Fibroblast of lung (primary cell): ENCODE results near the gene ZNF681. TPM values are rescaled to one million over a fixed set of nuclear protein-coding genes. Genes with fewer than 3 reads are reported as not detected.
"Not testable (repeated sequence)": the region's sequence is repeated elsewhere in the genome, so short reads cannot be mapped to it uniquely, and the experiment has no call there.

Source experiments
- DNase-seq, 2 donors: peaks; one replicate each; pipeline versions ENCODE4 v3.0.0 to v3.0.0-alpha.2; 2010; ENCODE audit warnings: low read depth in 2 of 2
- H2AFZ ChIP-seq: 2 replicates; pipeline ENCODE4 v1.5.1; 2012; ENCODE audit warnings: low read length, control low read depth, inconsistent platforms
- H3K27ac ChIP-seq: 2 replicates; pipeline ENCODE4 v1.5.1; 2011; ENCODE audit warnings: low read length, control low read depth; ENCODE audit not compliant: insufficient read depth
- H3K27me3 ChIP-seq: 2 replicates; pipeline ENCODE4 v1.5.1; 2011; ENCODE audit warnings: mild to moderate bottlenecking, low read length; ENCODE audit not compliant: control insufficient read depth, insufficient read depth
- H3K36me3 ChIP-seq: 2 replicates; pipeline ENCODE4 v1.5.1; 2011; ENCODE audit warnings: low read length; ENCODE audit not compliant: control insufficient read depth, insufficient read depth
- H3K4me1 ChIP-seq: 2 replicates; pipeline ENCODE4 v1.5.1; 2011; ENCODE audit warnings: low read length; ENCODE audit not compliant: control insufficient read depth, insufficient read depth; ENCODE audit errors: extremely low read depth
- H3K4me2 ChIP-seq: 2 replicates; pipeline ENCODE4 v1.5.1; 2011; ENCODE audit warnings: low read length, control low read depth; ENCODE audit not compliant: insufficient read depth; ENCODE audit errors: extremely low read depth
- H3K4me3 ChIP-seq, 4 experiments: fragments of 200-600 bp in 1 of 4; sonication (generic) in 1 of 4; replicated peaks in 1 of 4; 2 replicates each; pipeline ENCODE4 v1.5.1; 2011 to 2016; ENCODE audit warnings: low read length in 4 of 4, low read depth in 3 of 4, mild to moderate bottlenecking in 3 of 4, control low read depth in 2 of 4, inconsistent platforms in 1 of 4, mixed read lengths in 1 of 4; ENCODE audit not compliant: insufficient read depth in 1 of 4; ENCODE audit errors: control extremely low read depth in 1 of 4
- H3K79me2 ChIP-seq: 2 replicates; pipeline ENCODE4 v1.5.1; 2012; ENCODE audit warnings: mild to moderate bottlenecking, low read length, inconsistent platforms; ENCODE audit not compliant: control insufficient read depth, insufficient read depth
- H3K9ac ChIP-seq: 2 replicates; pipeline ENCODE4 v1.5.1; 2011; ENCODE audit warnings: mild to moderate bottlenecking, low read length, control low read depth; ENCODE audit not compliant: insufficient read depth
- H3K9me3 ChIP-seq: 2 replicates; pipeline ENCODE4 v1.5.1; 2012; ENCODE audit warnings: low read depth, low read length; ENCODE audit not compliant: control insufficient read depth, insufficient read depth
- H4K20me1 ChIP-seq: 2 replicates; pipeline ENCODE4 v1.5.1; 2011; ENCODE audit warnings: low read length; ENCODE audit not compliant: control insufficient read depth, insufficient read depth; ENCODE audit errors: extremely low read depth
- EZH2 ChIP-seq: IDR thresholded peaks from 2 replicates; pipeline ENCODE4 v1.5.1; 2012; ENCODE audit warnings: low read length, control low read depth, mild to moderate bottlenecking; ENCODE audit errors: missing control alignments
- polyA plus RNA-seq, 2 donors: library from polyadenylated mRNA; depleted of rRNA in 1 of 2; stranded (reverse) in 1 of 2; unstranded in 1 of 2; fragments of >200 nt; gene quantifications; 2 replicates each; pipeline ENCODE4 v1.2.1, GENCODE V29; 2011 to 2012; ENCODE audit warnings: missing spikeins in 1 of 2
- total RNA-seq: library from RNA; depleted of rRNA; stranded (reverse); fragments of >200 nt; gene quantifications from 2 replicates; pipeline ENCODE4 v1.2.1, GENCODE V29; 2014
- TF ChIP-seq, protein P1 (sequence below), 2 donors: IDR thresholded peaks in 1 of 2; conservative IDR thresholded peaks in 1 of 2; 1 replicate in 1 of 2; 2 replicates in 1 of 2; pipeline ENCODE4 v1.5.1; 2011 to 2012; ENCODE audit warnings: low read length in 2 of 2, control low read depth in 1 of 2, inconsistent platforms in 1 of 2, low read depth in 1 of 2, mild to moderate bottlenecking in 1 of 2

Gene ZNF681
- total and polyA plus RNA-seq, 2 donors (not counting 1 experiment from before 2014, with no cell fraction given) = 0.43 to 0.66 TPM

DNA sequence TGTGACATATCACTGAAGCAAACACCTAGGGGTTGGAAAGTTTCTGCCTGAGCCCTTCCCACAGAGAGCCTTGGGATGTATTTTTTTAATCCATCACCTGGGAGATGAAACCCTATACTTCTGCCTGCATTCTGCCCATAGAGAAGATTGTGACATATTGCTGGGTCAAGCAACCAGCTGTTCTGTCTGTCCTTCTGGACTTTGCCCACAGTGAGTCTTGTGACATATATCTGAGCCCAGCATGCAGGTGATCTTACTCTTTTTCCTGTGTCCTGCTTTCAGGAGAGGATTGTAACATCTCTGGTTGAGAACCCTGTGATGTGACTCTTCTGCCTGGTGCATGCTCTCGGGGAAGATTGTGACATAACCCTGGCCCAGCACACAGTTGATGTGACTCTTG lies 24.9 kb upstream of the ZNF681 start:
- Histone ChIP-seq H3K4me1 (no peaks in the 10 kb centered on the region), H3K4me2 (no peak overlapping the region), H3K4me3 (no peak overlapping the region), H3K36me3 (no peaks in the 10 kb centered on the region), H3K27me3 (no peaks in the 10 kb centered on the region), H3K9me3 (no peaks in the 10 kb centered on the region), H3K9ac (no peak overlapping the region), H2AFZ (no peak overlapping the region), H3K27ac (no peak overlapping the region), H3K79me2 (no peaks in the 10 kb centered on the region), H4K20me1 (no peaks in the 10 kb centered on the region)
- DNase-seq = no peak
- TF ChIP-seq EZH2 = no peak
- TF ChIP-seq, protein P1, sequence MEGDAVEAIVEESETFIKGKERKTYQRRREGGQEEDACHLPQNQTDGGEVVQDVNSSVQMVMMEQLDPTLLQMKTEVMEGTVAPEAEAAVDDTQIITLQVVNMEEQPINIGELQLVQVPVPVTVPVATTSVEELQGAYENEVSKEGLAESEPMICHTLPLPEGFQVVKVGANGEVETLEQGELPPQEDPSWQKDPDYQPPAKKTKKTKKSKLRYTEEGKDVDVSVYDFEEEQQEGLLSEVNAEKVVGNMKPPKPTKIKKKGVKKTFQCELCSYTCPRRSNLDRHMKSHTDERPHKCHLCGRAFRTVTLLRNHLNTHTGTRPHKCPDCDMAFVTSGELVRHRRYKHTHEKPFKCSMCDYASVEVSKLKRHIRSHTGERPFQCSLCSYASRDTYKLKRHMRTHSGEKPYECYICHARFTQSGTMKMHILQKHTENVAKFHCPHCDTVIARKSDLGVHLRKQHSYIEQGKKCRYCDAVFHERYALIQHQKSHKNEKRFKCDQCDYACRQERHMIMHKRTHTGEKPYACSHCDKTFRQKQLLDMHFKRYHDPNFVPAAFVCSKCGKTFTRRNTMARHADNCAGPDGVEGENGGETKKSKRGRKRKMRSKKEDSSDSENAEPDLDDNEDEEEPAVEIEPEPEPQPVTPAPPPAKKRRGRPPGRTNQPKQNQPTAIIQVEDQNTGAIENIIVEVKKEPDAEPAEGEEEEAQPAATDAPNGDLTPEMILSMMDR (conservative IDR thresholded peaks at IDR 0.05 in 1 of 2, IDR thresholded peaks at IDR 0.05 in 1 of 2; ENCODE audit: low read depth in 1 of 2, low read length in 2 of 2) = no peak

DNA sequence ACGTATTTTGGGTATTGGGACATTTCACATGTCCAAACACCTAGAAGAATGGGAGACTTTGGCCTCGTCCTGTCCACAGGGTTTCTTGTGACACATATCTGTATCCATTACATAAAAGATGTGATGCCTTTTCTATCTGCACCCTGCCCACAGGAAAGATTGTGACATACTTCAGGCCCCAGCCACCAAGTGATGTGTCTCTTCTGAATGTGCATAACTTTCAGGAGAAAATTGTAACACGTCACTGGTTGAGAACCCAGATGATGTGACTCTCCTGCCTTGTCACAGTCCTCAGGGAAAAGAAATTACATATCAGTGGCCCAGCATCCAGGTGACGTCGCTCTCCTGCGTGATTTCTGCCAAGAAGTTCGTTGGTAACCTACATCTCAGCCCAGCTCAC lies 21.0 kb upstream of the ZNF681 start:
- H3K27me3 ChIP-seq = no peaks in the 10 kb centered on the region
- no peak overlapping the region for H3K4me2 ChIP-seq
- no peaks in the 10 kb centered on the region for H4K20me1 ChIP-seq
- no peaks in the 10 kb centered on the region for H3K79me2 ChIP-seq
- H3K9ac ChIP-seq = no peak overlapping the region
- no peaks in the 10 kb centered on the region for H3K36me3 ChIP-seq
- DNase-seq = no peak
- H2AFZ ChIP-seq = no peak overlapping the region
- H3K4me1 ChIP-seq = no peaks in the 10 kb centered on the region
- no peaks in the 10 kb centered on the region for H3K9me3 ChIP-seq
- TF ChIP-seq EZH2 = no peak
- TF ChIP-seq, protein P1 (conservative IDR thresholded peaks at IDR 0.05 in 1 of 2, IDR thresholded peaks at IDR 0.05 in 1 of 2; ENCODE audit: low read depth in 1 of 2, low read length in 2 of 2) = no peak
- no peak overlapping the region for H3K4me3 ChIP-seq
- no peak overlapping the region for H3K27ac ChIP-seq

DNA sequence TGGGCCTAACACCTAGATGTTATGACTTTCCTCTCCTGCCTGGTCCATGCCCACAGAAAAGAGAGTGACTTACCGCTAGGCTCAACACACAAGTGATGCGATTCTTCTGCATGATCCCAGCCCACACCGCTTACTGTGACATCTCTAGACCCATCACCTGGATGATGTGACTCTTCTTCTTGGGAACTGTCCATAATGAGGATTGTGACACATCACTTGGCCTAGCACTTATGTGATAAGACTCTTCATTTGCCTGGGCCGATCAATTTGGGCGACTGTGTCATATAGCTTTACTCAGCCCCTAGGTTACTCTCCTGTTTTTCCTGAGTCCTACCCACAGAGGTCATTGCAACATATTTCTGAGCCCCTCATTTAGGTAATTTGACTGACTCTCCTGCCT lies 19.9 kb upstream of the ZNF681 start:
- H3K27ac ChIP-seq = no peak overlapping the region
- H2AFZ ChIP-seq = no peak overlapping the region
- no peak for TF ChIP-seq EZH2
- TF ChIP-seq, protein P1 (conservative IDR thresholded peaks at IDR 0.05 in 1 of 2, IDR thresholded peaks at IDR 0.05 in 1 of 2; ENCODE audit: low read depth in 1 of 2, low read length in 2 of 2) = no peak
- no peaks in the 10 kb centered on the region for H3K9me3 ChIP-seq
- no peaks in the 10 kb centered on the region for H3K4me1 ChIP-seq
- H3K4me2 ChIP-seq = no peak overlapping the region
- H3K79me2 ChIP-seq = no peaks in the 10 kb centered on the region
- no peak for DNase-seq
- H3K9ac ChIP-seq = no peak overlapping the region
- H3K27me3 ChIP-seq = no peaks in the 10 kb centered on the region
- no peak overlapping the region for H3K4me3 ChIP-seq
- H3K36me3 ChIP-seq = no peaks in the 10 kb centered on the region
- no peaks in the 10 kb centered on the region for H4K20me1 ChIP-seq

DNA sequence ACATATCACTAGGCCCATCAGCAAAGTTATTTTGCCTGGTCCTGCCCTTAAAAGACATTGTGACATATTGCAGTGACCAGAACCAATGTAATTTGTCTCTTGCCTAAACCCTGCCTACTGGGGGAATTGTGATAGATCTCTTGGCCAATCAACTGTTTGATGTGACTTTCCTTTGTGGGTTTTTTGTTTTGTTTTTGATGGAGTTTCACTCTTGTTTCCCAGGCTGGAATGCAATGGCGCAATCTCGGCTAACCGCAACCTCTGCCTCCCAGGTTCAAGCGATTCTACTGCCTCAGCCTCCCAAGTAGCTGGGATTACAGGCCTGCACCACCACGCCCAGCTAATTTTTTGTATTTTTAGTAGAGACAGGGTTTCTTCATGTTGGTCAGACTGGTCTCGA lies 19.3 kb upstream of the ZNF681 start:
- not testable (repeated sequence) for H3K4me2 ChIP-seq, H3K79me2 ChIP-seq, H4K20me1 ChIP-seq, H3K9me3 ChIP-seq, H3K4me1 ChIP-seq, H3K27me3 ChIP-seq, H3K4me3 ChIP-seq, H3K9ac ChIP-seq, H3K27ac ChIP-seq, H3K36me3 ChIP-seq, DNase-seq, H2AFZ ChIP-seq
